Naive B cell (primary cell): ENCODE measurements around the gene FAM98B. TPM values are rescaled to one million over a fixed set of nuclear protein-coding genes. Genes with fewer than 3 reads are reported as not detected.

Experiments used
- polyA plus RNA-seq, 6 donors: library from polyadenylated mRNA; unstranded; fragments of 300-500 nt; fragmentation: Illumina TruSeq; gene quantifications; one replicate each; pipeline ENCODE4 v1.2.3, GENCODE V29; 2021; ENCODE audit warnings: low read depth in 6 of 6

Gene FAM98B
- polyA plus RNA-seq, 6 donors from 2014 or later = 3.0 to 13.4 (median 4.2) TPM

Other genes starting within 250 kb of the FAM98B start
- 1 to 10 TPM in 1 of 6 donors, under 1 TPM in 4, not detected in 1; 0.17 to 1.0 (median 0.27) TPM for gene SPRED1, start 201.3 kb upstream of the FAM98B start, polyA plus RNA-seq
- gene RASGRP1, start 110.7 kb downstream of the FAM98B start, polyA plus RNA-seq = 10 to 100 TPM in 3 of 6 donors, 1 to 10 TPM in 3; 2.9 to 23.4 (median 10.2) TPM